Skeletal muscle cell (primary cell): Measurements from ENCODE around the gene ZNF687.

Experiments used
- DNase-seq: peaks from one replicate; pipeline ENCODE4 v3.0.0-alpha.2; 2010; ENCODE audit warnings: low read depth
- H3K4me3 ChIP-seq: 2 replicates; pipeline ENCODE4 v1.5.1; 2011; ENCODE audit warnings: low read depth, mild to moderate bottlenecking, control low read depth, low read length, moderate library complexity

Gene ZNF687

GRCh38 chr1:151340870-151341754 is 59.0 kb downstream of the ZNF687 start:
- DNase-seq, result peak; percentile 51
- H3K4me3 ChIP-seq, result no peak overlapping the region
